HL-60 (cell line): ENCODE data around the gene EPS8.

ENCODE experiments used
- CTCF ChIP-seq: IDR thresholded peaks from one replicate; pipeline ENCODE4 v1.5.1; 2011; ENCODE audit warnings: low read length, control low read depth, inconsistent platforms; ENCODE audit not compliant: insufficient read depth
- GABPA ChIP-seq: IDR thresholded peaks from 2 replicates; pipeline ENCODE4 v1.6.1; 2012; ENCODE audit warnings: low read depth
- POLR2AphosphoS5 ChIP-seq: IDR thresholded peaks from 2 replicates; pipeline ENCODE4 v1.6.1; 2012; ENCODE audit warnings: low read depth

- TF ChIP-seq CTCF, result no peak
- TF ChIP-seq GABPA, result no peak
- TF ChIP-seq POLR2AphosphoS5, result no peak
Observed at GRCh38 chr12:15787778-15788177, 1.4 kb downstream of the EPS8 start.
